MCF 10A (cell line): ENCODE results near the gene ENPP7. TPM values are rescaled to one million over a fixed set of nuclear protein-coding genes. Genes with fewer than 3 reads are reported as not detected.

Experiments used
- BruUV-seq: library from RNA; stranded (reverse); fragments of 400-500 nt; replicated peaks from 2 replicates; lab custom pipeline; 2021; lab: Mats Ljungman, UMichigan
- CTCF ChIA-PET: fragments of 300-600 bp; sonication (Branson Sonifier 250); formaldehyde crosslinking; extraction: SDS; loops from one replicate; lab custom pipeline; 2021; ENCODE audit warnings: antibody characterized with exemption, inconsistent platforms; lab: Yijun Ruan, JAX
- POLR2A ChIA-PET: fragments of 300-600, 350-650 bp; sonication (Branson Sonifier 250); formaldehyde crosslinking; extraction: SDS; loops from one replicate; lab custom pipeline; 2020; ENCODE audit warnings: antibody characterized with exemption, inconsistent platforms; lab: Yijun Ruan, JAX
- DNase-seq: peaks from one replicate; pipeline ENCODE4 v3.0.0-alpha.2; 2018; ENCODE audit not compliant: unreplicated experiment
- H3K27ac Mint-ChIP-seq: one replicate; pipeline ENCODE4 v1.8.0; 2022; ENCODE audit warnings: mild to moderate bottlenecking, low read depth, mixed read lengths; ENCODE audit not compliant: unreplicated experiment
- H3K27me3 Mint-ChIP-seq: one replicate; pipeline ENCODE4 v1.8.0; 2022; ENCODE audit warnings: mixed read lengths; ENCODE audit not compliant: insufficient read depth, unreplicated experiment
- H3K36me3 Mint-ChIP-seq: one replicate; pipeline ENCODE4 v1.8.0; 2022; ENCODE audit warnings: mild to moderate bottlenecking, moderate library complexity, mixed read lengths; ENCODE audit not compliant: insufficient read depth, unreplicated experiment
- H3K4me1 Mint-ChIP-seq: one replicate; pipeline ENCODE4 v1.8.0; 2022; ENCODE audit warnings: mixed read lengths; ENCODE audit not compliant: insufficient read depth, unreplicated experiment
- H3K4me3 Mint-ChIP-seq: one replicate; pipeline ENCODE4 v1.8.0; 2022; ENCODE audit warnings: mild to moderate bottlenecking, moderate library complexity, mixed read lengths; ENCODE audit not compliant: unreplicated experiment
- H3K9me3 Mint-ChIP-seq: one replicate; pipeline ENCODE4 v1.8.0; 2022; ENCODE audit warnings: mixed read lengths; ENCODE audit not compliant: unreplicated experiment
- CTCF ChIP-seq: fragments of 200-600 bp; IDR thresholded peaks from one replicate; pipeline ENCODE4 v1.8.0; 2022; ENCODE audit warnings: antibody characterized with exemption, mild to moderate bottlenecking; ENCODE audit not compliant: unreplicated experiment
- intact Hi-C: fragments of 100-400 bp; cut with micrococcal nuclease; formaldehyde crosslinking; loops from 2 replicates; pipeline ENCODE4 v1.14.1; 2022
- total RNA-seq: library from RNA; stranded (reverse); gene quantifications from 2 replicates; pipeline ENCODE4 v1.2.3, GENCODE V29; 2022

The ENPP7 gene
- total RNA-seq, 1 experiment from 2014 or later, result not detected

DNA sequence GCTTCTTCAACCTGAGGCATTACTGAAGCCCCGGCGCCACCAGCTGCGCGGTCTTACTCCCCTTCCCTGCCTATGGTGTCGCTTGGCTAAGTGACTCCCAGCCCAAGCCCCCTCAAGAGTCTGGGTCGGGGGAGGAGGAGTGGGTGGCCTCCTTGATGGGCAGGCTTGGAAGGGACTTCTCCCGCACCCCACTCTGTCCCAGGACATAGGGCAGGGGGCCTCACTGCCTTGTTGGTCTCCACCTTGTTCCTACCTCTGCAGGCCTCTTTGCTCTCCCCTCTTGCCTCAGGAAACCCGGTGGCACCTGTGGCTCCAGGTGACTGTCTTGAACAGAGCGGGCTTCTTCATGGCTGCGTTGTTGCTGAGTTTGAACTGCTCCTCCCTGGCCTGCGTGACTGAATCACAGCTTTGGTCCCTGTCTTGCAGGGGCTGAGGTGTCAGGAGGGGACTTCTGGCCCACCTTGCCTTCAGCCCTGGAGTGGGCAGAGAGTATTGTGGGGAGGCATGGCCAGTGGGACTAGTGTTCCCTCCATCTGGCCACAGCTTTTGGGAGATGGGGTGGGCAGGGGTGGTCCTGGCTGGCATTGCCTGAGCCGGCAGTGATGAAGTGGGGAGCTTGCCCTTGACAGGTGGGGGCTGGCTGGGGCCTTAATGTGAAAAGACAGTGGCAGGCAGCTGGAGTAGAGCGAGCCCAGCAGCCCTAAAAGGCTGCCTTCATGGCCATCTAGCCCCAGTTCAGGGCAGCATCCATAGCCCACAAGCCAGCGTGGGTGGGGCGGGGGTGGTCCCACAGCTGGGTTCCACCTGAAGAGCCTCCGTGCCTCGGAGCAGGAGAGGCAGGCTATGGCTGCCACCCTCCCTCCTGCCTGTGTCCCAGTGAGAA is 54.5 kb downstream of the ENPP7 start:
- POLR2A ChIA-PET, result no interaction called here
- CTCF ChIA-PET, result interaction anchor here (0.6 to 1.7 kb wide), 2 partner anchors 28 to 44 kb away, joined by 3 to 4 read pairs; no protein-coding TSS in a partner anchor
- no peaks in the 10 kb centered on the region for H3K9me3 Mint-ChIP-seq
- no peaks in the 10 kb centered on the region for H3K27me3 Mint-ChIP-seq
- H3K4me1 Mint-ChIP-seq, result no peaks in the 10 kb centered on the region
- H3K36me3 Mint-ChIP-seq, result peaks cover 14% of the 10 kb centered on the region
- H3K27ac Mint-ChIP-seq, result no peak overlapping the region
- no peak for TF ChIP-seq CTCF
- intact Hi-C loops, result no loop called here
- DNase-seq, result no peak
- no peak overlapping the region for H3K4me3 Mint-ChIP-seq
- no TSS peak for BruUV-seq

DNA sequence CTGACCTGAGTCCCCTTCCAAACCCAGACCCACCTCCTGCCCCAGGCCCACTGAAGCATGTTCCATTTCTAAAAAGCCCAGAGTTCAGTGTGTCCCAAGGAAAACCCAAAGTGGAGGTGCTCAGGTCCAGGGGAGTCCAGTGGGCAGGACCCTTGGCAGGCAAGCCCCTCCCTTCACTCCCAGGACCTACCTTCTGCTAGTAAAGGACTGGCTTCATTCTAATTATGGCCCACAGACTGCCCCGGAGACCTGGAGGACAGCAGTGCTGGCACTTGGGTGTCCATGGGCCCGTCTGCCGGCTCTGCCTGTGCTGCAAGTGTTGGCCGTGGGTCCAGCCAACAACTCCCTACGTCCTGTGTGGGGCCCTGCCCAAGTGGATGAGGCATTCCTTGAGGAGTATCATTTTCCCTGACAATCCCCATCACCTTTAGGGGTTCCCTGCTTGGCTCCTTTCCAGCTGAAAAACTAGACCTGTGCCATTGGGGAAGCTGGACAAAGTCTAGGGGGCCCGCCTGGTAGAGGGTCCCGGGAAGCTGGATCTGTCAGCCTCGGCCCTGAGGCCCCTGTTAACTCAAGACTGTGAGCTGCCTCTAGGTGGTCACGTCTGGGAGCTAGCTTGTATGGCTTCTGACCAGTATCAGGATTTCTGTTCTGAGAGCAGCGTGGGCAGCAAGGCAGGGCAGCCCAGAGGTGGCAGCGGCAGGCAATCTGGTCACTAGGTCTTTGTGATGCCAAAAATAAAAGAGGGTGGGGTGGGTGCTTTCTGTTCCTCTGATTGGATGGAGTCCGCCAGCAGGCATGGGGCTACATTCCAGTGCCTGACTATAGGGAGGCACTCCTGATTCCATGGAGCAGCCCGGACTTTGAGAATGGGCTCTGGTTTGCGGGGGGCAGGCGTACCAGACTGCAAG is 55.4 kb downstream of the ENPP7 start:
- H3K36me3 Mint-ChIP-seq, result peaks cover 14% of the 10 kb centered on the region
- intact Hi-C loops, result no loop called here
- POLR2A ChIA-PET, result no interaction called here

DNA sequence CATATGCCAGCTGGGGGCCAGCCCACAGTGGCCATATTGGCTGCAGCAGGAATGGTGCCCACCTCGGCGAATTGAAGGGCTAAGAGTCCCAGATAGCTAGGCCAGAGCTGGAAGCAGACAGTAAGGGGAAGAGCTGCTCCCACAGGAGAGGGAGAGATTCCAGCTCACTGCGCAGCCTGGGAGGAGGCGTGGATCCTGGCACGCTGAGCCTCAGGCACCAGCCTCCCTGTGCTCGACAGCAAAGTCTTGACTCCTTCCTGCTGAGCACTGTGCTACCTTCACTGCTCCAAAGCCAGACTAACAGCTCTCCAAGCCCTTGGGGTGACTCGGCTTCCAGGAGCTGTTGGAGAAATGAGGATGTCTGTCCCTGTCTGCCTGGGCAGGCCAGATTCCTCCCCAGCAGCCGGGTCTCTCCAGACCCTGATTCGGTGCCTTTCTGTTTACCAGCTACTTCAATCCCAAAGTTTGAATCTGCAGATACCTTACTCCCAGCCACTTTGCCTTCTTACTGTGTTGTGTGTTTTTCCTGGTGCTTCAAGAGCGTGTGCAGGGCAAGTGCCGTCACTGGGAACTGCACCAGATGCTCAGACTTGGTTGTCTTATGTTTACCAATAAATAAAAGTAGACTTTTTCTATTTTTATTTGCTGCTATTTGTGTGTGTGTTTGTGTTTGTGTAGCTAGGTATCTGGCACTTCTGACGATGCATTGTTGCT is 56.3 kb downstream of the ENPP7 start:
- Mint-ChIP-seq H3K9me3 (no peaks in the 10 kb centered on the region), H3K4me1 (no peaks in the 10 kb centered on the region), H3K36me3 (peaks cover 14% of the 10 kb centered on the region), H3K27me3 (no peaks in the 10 kb centered on the region), H3K27ac (no peak overlapping the region), H3K4me3 (no peak overlapping the region)
- ChIA-PET CTCF (interaction anchor here (0.7 to 1.7 kb wide), 3 partner anchors 13 to 46 kb away, joined by 3 to 4 read pairs (median 3); no protein-coding TSS in a partner anchor), POLR2A (interaction anchor here (1.4 kb wide), 1 partner anchor 10 kb away, joined by 9 read pairs; the partner anchor contains the start of gene CBX8)
- intact Hi-C loops, result no loop called here
- no peak for DNase-seq
- no peak for TF ChIP-seq CTCF
- no TSS peak for BruUV-seq

More for the DNA sequence above, 55.4 kb downstream of the ENPP7 start:
- CTCF ChIA-PET, result interaction anchor here (1.7 kb wide), 1 partner anchor 45 kb away, joined by 4 read pairs; no protein-coding TSS in a partner anchor
- Mint-ChIP-seq H3K4me1 (no peaks in the 10 kb centered on the region), H3K27me3 (no peaks in the 10 kb centered on the region), H3K4me3 (no peak overlapping the region), H3K27ac (no peak overlapping the region), H3K9me3 (no peaks in the 10 kb centered on the region)
- no peak for DNase-seq
- no TSS peak for BruUV-seq
- no peak for TF ChIP-seq CTCF
